K562 (cell line): ENCODE data around the gene WBP2NL.

Experiments
- BMI1 ChIP-seq: fragments of 150-350 bp; IDR thresholded peaks from 2 replicates; pipeline ENCODE4 v1.6.1; 2014; ENCODE audit warnings: low read length
- CEBPB ChIP-seq: fragments of 450-650 bp; IDR thresholded peaks from 2 replicates; pipeline ENCODE4 v1.6.1; 2016; ENCODE audit warnings: missing genetic modification characterization, missing compliant biosample characterization
- CTCF ChIP-seq, 3 experiments: IDR thresholded peaks in 2 of 3; conservative IDR thresholded peaks in 1 of 3; 2 replicates each; pipeline ENCODE4 v1.5.1; 2011 to 2012; ENCODE audit warnings: low read length in 3 of 3, mild to moderate bottlenecking in 3 of 3, control low read depth in 2 of 3, improper control_type of control experiment in 1 of 3, inconsistent platforms in 1 of 3, low read depth in 1 of 3, mixed read lengths in 1 of 3, moderate library complexity in 1 of 3; ENCODE audit not compliant: insufficient read depth in 2 of 3
- JUND ChIP-seq, 2 experiments: IDR thresholded peaks; 2 replicates in 1 of 2; 3 replicates in 1 of 2; pipeline ENCODE4 v1.6.1; 2011; ENCODE audit warnings: borderline replicate concordance in 2 of 2, low read depth in 2 of 2, low read length in 2 of 2, improper control_type of control experiment in 1 of 2, missing biosample characterization in 1 of 2, missing genetic modification characterization in 1 of 2, missing genetic modification reagents in 1 of 2
- KAT2B ChIP-seq: IDR thresholded peaks from one replicate; pipeline ENCODE4 v1.6.1; 2012; ENCODE audit warnings: low read depth, mild to moderate bottlenecking, control low read depth, inconsistent platforms, low read length, moderate library complexity
- KDM2B ChIP-seq: fragments of 250-450 bp; sonication (Bioruptor Pico); IDR thresholded peaks from 2 replicates; pipeline ENCODE4 v1.8.0; 2021; ENCODE audit warnings: mild to moderate bottlenecking, moderate library complexity
- RCOR1 ChIP-seq, 2 experiments: IDR thresholded peaks; 2 replicates each; pipeline ENCODE4 v1.6.1; 2012; ENCODE audit warnings: low read depth in 2 of 2, low read length in 2 of 2, borderline replicate concordance in 1 of 2, improper control_type of control experiment in 1 of 2
- RFX5 ChIP-seq: IDR thresholded peaks from 2 replicates; pipeline ENCODE4 v1.6.1; 2011; ENCODE audit warnings: low read depth, mild to moderate bottlenecking, improper control_type of control experiment, low read length
- ZNF354B ChIP-seq: fragments of 250-450 bp; sonication (Bioruptor Pico); IDR thresholded peaks from 2 replicates; pipeline ENCODE4 v1.4.0; 2020

GRCh38 chr22:41989246-41989645, 9.3 kb upstream of the WBP2NL start:
- TF ChIP-seq CEBPB (tag) (no peak), RCOR1 (IDR thresholded peaks at IDR 0.05; ENCODE audit: borderline replicate concordance in 1 of 2, low read depth in 2 of 2, low read length in 2 of 2) (no peak), KDM2B (CRISPR knock-in tag) (no peak), BMI1 (no peak), RFX5 (no peak), JUND (IDR thresholded peaks at IDR 0.05; ENCODE audit: borderline replicate concordance, low read depth, low read length) (no peak), JUND (tag; IDR thresholded peaks at IDR 0.05; ENCODE audit: borderline replicate concordance, low read depth, low read length) (no peak), CTCF (IDR thresholded peaks at IDR 0.05 in 2 of 3, conservative IDR thresholded peaks at IDR 0.05 in 1 of 3; ENCODE audit: insufficient read depth in 2 of 3, low read depth in 1 of 3, low read length in 3 of 3) (no peak), ZNF354B (no peak), KAT2B (no peak)
